Measurements from ENCODE around the gene GFI1B.

The GFI1B gene

DNA sequence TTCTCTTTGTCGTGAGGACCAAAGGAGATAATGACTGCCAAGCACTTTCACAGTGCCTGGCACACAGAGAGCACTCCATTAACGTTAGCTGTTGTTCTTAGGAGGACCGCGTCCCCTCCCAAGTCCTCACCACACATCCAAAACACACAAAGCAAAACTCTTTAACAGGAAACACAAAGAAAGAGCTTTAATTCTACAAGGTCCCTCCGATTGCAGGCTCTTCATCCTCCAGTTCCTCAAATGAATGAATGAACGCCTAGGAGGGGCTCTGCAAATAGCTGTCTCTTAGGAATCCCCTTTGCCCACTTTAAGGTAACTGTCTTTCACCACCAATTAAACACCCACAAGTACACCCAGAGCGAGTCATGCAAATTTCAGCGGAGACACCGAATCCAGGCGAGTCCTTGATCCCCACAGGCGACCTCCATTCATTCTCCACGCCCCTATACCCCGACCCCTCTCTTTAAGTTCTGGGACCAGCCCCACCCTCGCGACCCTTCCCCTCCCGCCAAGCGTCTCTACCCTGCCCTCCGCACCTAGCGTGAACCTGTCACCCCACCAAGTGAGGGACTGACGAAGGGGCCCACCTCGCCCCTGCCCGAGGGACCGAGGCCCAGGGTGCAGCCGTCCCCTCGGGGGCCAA is 34.7 kb upstream of the GFI1B start:
- H3K4me3 ChIP-seq (replicated peaks; ENCODE audit: low read depth, low read length) = peak overlapping the region; percentile 97
- DNase-seq (ENCODE audit: low read depth) = no peak
- TF ChIP-seq, protein P1, sequence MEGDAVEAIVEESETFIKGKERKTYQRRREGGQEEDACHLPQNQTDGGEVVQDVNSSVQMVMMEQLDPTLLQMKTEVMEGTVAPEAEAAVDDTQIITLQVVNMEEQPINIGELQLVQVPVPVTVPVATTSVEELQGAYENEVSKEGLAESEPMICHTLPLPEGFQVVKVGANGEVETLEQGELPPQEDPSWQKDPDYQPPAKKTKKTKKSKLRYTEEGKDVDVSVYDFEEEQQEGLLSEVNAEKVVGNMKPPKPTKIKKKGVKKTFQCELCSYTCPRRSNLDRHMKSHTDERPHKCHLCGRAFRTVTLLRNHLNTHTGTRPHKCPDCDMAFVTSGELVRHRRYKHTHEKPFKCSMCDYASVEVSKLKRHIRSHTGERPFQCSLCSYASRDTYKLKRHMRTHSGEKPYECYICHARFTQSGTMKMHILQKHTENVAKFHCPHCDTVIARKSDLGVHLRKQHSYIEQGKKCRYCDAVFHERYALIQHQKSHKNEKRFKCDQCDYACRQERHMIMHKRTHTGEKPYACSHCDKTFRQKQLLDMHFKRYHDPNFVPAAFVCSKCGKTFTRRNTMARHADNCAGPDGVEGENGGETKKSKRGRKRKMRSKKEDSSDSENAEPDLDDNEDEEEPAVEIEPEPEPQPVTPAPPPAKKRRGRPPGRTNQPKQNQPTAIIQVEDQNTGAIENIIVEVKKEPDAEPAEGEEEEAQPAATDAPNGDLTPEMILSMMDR (IDR thresholded peaks at IDR 0.05; ENCODE audit: low read length, missing control alignments) = no peak

DNA sequence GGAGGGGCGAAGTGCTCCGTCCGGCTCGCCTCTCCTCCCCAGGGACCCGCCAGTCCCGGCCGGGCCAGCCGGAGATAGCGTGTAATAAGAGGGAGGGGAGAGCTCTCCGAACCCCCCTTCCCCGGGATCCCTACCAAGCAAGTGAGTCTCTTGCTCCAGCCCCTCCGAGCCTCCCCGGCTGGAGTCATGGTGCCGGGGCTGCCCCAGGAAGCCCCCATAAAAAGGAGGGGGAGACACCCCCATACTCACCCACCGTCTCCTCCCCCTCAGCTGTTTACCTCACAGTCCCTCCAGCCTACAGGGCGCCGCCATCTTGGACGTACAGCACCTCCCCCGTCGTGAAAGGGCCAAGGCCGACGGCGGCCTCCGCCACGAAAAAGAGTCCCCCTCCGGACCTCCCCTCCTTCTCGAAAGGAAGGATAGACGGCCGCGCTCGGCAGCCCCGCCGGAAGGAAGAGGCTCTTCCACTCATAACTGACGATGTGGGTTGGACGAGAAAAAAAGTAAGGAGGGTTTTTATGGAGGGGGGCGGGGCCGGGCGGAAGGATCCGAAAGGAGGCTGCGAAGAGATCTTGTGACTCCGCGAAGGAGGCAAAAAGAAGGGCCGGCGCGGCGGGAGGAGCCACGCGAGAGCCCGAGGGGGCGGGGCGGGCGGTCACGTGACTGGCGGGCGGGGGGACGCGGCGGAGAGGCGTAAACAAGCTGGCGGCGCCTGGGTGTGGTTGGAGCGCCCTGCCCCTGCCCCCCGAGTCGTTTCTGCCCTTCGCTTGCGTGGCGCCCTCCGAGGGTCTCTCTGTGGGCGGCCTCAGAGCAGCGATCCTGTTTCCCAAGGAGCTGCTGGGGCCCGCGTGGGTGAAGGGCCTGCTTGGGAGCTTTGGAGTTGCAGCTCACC is 34.0 kb upstream of the GFI1B start, which contains the start of gene TSC1:
TSS of gene TSC1 (minus strand) at position 323 of the 892 bp plus-strand sequence. CDS start 15,744 bp downstream, outside the sequence.
- peak within 1 kb of the TSS; percentile 97 for H3K4me3 ChIP-seq (replicated peaks; ENCODE audit: low read depth, low read length)
- TF ChIP-seq, protein P1 (IDR thresholded peaks at IDR 0.05; ENCODE audit: low read length, missing control alignments) = no peak
- DNase-seq (ENCODE audit: low read depth) = peak; percentile 97

DNA sequence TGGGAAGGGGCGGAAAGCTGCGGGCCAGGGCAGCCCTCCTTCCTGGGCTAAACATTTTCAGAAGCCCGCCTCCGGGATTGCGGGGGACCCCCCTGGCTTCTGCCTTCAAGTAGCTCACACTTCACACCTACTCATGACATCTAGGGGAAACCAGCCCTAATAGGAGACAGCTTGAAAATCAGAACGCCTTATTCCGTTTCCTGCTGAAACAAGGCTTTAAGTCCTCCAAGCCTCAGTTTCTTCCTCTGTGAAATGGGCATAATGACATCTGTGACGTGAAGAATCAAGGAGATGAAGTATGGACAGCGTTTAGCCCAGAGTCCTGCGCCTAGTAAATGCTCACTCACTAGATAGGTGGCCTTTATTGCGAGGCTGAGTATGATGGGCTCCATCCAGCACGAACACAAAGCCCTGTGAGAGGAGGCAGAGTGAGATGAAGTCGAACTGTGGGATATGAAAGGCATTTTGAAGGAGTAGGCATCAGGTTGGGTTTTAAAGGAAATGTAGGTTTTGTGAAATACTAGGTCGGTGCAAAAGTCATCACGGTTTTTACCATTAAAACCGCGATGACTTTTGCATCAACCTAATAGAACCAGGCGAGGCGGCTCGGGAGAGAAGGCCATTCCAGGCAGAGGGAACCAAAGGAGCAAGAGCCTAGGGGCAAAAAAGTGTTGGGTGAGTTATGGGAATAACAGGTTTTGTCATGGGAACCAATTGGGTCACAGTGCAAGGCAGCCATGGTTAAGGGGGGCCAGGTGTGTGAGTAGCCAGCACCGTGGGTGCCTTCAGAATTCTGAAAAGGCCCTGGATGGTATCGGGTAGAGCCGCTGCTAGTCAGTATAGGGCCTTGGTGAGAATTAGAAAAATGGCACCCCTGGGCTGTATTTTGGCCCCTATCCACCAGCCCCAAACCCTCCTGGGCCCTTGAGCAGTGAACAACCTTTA is 33.0 kb upstream of the GFI1B start:
- TF ChIP-seq, protein P1 (IDR thresholded peaks at IDR 0.05; ENCODE audit: low read length, missing control alignments) = no peak
- peak overlapping the region; percentile 97 for H3K4me3 ChIP-seq (replicated peaks; ENCODE audit: low read depth, low read length)
- DNase-seq (ENCODE audit: low read depth) = no peak

DNA sequence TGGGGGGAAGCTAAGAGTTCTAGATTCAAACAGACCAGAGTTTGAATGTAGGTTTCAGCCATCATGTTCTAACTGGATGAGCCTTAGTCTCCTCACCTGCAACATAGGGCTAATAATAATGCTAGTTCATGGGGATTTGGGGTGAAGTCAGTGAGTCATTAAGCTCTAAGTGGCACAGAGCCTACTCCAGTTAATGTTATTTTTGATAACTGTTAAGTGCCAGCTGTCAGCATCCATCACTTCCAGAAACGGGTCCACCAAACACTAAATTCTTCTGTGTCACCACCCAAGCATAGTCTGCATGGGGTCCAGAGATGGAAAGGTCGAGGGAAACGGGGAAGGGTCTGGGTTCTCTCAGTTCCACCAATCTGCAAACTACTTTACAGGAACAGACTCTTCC is 32.3 kb upstream of the GFI1B start:
- TF ChIP-seq, protein P1 (IDR thresholded peaks at IDR 0.05; ENCODE audit: low read length, missing control alignments) = no peak
- no peak overlapping the region for H3K4me3 ChIP-seq (replicated peaks; ENCODE audit: low read depth, low read length)
- DNase-seq (ENCODE audit: low read depth) = no peak

DNA sequence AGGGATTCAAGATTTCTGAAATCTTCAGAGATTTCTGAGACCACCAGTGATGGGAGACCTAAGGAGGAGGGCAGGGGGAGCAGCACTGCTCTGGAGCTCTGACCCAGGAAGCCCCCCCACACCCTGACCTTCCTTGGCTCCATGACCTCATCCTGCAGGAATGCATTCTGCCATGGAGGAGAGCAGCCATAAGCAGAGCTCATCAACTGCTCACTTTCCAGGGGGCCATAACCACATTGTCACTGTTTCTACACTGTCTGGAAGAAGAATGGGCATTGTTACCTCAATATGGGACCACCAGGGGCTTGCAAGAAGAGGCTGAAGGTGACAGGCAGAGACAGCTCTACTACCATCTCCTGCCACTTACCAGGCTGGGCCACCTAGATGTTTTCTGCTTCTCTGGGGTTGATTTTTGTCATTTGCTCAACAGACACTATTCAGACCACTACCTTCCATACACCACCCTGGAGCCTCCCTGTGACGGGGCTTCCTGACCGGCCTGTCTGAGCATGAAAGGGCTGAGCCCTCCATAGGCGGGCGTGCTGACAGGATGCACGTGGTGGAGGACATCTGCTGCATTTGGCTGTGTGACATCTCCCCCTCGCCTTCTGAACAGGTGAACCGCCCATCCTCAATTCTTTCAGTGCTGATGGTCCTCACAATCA is 31.7 kb upstream of the GFI1B start:
- peak; percentile 40 for DNase-seq (ENCODE audit: low read depth)
- H3K4me3 ChIP-seq (replicated peaks; ENCODE audit: low read depth, low read length) = no peak overlapping the region
- TF ChIP-seq, protein P1 (IDR thresholded peaks at IDR 0.05; ENCODE audit: low read length, missing control alignments) = no peak

DNA sequence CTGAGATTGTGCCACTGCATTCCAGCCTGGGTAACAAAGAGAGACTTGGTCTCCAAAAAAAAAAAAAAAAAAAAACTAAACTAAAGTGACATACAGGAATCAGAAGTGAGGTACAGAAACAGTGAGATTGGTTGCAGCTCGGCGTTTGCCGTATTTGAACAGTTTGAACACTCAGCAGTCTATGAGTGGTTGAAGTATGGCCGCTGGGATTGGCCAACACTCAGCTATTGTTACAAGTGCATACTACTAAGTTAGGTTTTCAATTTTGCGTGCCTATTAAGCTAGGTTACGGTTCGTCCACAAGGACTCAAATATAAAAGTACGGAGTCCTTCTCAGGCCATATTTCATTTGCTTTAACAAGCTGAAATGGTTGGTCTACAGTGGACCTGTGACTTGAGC is 30.7 kb upstream of the GFI1B start:
- no peak for DNase-seq (ENCODE audit: low read depth)
- H3K4me3 ChIP-seq (replicated peaks; ENCODE audit: low read depth, low read length) = no peak overlapping the region
- TF ChIP-seq, protein P1 (IDR thresholded peaks at IDR 0.05; ENCODE audit: low read length, missing control alignments) = no peak

Measured in fibroblast of pulmonary artery (primary cell).